D721Med (cell line): Measurements from ENCODE around the gene DBNDD2.

Experiments
- DNase-seq: peaks from one replicate; pipeline ENCODE4 v3.0.0; 2011; ENCODE audit warnings: low spot score; ENCODE audit not compliant: insufficient read length
- FAIRE-seq: peaks from 2 replicates; lab custom pipeline; 2011; peaks lifted over from hg19 to GRCh38; lab: Jason Lieb, UNC
- TF ChIP-seq, protein P1 (sequence below): IDR thresholded peaks from 2 replicates; pipeline ENCODE4 v1.5.1; 2012; ENCODE audit warnings: mild to moderate bottlenecking, control low read depth; ENCODE audit not compliant: insufficient read depth; ENCODE audit errors: missing control alignments

Gene DBNDD2

GRCh38 chr20:45450097-45450818, 42.2 kb downstream of the DBNDD2 start:
- DNase-seq (no peak), FAIRE-seq (no peak)
- TF ChIP-seq, protein P1, sequence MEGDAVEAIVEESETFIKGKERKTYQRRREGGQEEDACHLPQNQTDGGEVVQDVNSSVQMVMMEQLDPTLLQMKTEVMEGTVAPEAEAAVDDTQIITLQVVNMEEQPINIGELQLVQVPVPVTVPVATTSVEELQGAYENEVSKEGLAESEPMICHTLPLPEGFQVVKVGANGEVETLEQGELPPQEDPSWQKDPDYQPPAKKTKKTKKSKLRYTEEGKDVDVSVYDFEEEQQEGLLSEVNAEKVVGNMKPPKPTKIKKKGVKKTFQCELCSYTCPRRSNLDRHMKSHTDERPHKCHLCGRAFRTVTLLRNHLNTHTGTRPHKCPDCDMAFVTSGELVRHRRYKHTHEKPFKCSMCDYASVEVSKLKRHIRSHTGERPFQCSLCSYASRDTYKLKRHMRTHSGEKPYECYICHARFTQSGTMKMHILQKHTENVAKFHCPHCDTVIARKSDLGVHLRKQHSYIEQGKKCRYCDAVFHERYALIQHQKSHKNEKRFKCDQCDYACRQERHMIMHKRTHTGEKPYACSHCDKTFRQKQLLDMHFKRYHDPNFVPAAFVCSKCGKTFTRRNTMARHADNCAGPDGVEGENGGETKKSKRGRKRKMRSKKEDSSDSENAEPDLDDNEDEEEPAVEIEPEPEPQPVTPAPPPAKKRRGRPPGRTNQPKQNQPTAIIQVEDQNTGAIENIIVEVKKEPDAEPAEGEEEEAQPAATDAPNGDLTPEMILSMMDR = peak; percentile 57

GRCh38 chr20:45452238-45452637, 44.1 kb downstream of the DBNDD2 start:
- DNase-seq (no peak), FAIRE-seq (no peak)
- TF ChIP-seq, protein P1 = no peak

GRCh38 chr20:45452772-45453691, 44.9 kb downstream of the DBNDD2 start:
- DNase-seq (no peak), FAIRE-seq (no peak)
- TF ChIP-seq, protein P1 = no peak

GRCh38 chr20:45456632-45457031, 48.5 kb downstream of the DBNDD2 start:
- no peak for DNase-seq

GRCh38 chr20:45459606-45460005, 51.5 kb downstream of the DBNDD2 start:
- TF ChIP-seq, protein P1 = no peak
- DNase-seq (no peak), FAIRE-seq (no peak)

More at GRCh38 chr20:45456632-45457031, 48.5 kb downstream of the DBNDD2 start:
- TF ChIP-seq, protein P1 = peak; percentile 41
- no peak for FAIRE-seq
